ENCODE measurements around the gene FAM3B. TPM values are rescaled to one million over a fixed set of nuclear protein-coding genes. Genes with fewer than 3 reads are reported as not detected.

Gene FAM3B
- total RNA-seq, 1 donor from 2014 or later, result not detected

DNA sequence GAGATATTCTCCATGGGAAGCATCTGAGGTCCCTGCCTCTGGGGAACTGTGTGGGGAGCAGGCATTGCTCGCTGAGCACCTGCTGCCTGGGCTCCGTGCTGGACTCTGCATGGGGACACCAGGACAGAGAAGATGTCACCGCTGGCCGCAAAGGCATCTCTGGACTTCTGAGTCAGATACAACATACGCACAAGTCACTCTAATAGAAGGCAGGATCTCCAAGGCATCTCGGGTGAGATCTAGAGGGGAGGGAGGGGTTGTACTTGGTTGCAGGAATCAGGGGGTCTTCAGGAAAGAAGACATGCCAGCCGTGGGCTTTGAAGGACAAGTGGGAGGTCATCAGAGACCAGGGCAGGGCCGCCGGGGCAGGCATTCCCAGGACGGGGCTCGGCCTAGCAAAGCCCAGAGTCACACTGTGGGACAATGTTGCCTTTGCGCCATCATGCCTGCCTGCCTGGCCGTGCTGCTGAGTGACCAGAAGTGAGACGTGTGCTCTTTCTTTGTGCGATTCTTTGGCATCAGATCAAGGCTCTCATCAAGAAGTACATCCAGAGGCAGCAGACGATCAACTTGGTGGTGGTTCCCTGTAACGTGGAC is 73.5 kb downstream of the FAM3B start:
- no peaks in the 10 kb centered on the region for H3K4me1 Mint-ChIP-seq (ENCODE audit: low read depth)
- peaks cover 2% of the 10 kb centered on the region for H3K36me3 Mint-ChIP-seq (ENCODE audit: low read depth)
- no peak for TF ChIP-seq CTCF (IDR thresholded peaks at IDR 0.05)
- H3K9me3 Mint-ChIP-seq (ENCODE audit: low read depth), result peaks cover 3% of the 10 kb centered on the region
- no peak overlapping the region for H3K4me3 Mint-ChIP-seq (ENCODE audit: unreplicated experiment)
- H3K27me3 Mint-ChIP-seq (ENCODE audit: low read depth), result peaks cover 29% of the 10 kb centered on the region
- no peak overlapping the region for H3K27ac Mint-ChIP-seq (ENCODE audit: unreplicated experiment)
- DNase-seq (ENCODE audit: low spot score), result no peak

DNA sequence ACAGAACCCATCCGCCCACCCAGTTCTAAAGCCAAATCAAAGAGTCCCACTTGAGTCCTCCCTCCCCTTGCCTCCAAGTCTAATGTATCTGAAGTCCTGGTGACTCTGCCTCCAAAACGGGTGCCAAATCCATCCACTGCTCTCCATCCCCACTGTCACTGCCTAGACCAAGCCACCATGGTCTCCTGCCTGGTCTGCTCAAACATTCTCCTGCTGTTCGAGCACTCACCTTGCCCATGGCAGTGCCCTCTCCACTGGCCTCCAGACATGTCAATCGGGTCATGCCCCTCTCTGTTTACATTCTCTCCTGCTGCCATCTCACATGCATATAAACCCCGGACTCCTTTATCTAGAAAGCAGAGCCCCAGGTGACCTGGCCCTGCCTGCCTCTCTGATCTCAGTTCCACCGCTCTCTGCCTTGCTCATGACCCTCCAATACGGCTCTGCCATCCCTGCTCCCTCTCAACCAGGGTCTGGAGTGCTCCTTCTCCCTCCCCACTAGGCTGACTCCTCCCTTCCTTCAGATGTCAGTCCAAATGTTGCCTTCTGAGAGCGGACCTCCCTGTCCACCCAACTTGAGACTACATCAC is 77.4 kb downstream of the FAM3B start:
- Mint-ChIP-seq H3K4me3 (ENCODE audit: unreplicated experiment) (no peak overlapping the region), H3K36me3 (ENCODE audit: low read depth) (peaks cover 2% of the 10 kb centered on the region), H3K4me1 (ENCODE audit: low read depth) (no peaks in the 10 kb centered on the region), H3K27me3 (ENCODE audit: low read depth) (peaks cover 25% of the 10 kb centered on the region), H3K9me3 (ENCODE audit: low read depth) (peaks cover 3% of the 10 kb centered on the region), H3K27ac (ENCODE audit: unreplicated experiment) (no peak overlapping the region)
- TF ChIP-seq CTCF (IDR thresholded peaks at IDR 0.05), result no peak
- no peak for DNase-seq (ENCODE audit: low spot score)

GRCh38 chr21:41396558-41397075 is 80.0 kb downstream of the FAM3B start:
- Mint-ChIP-seq H3K4me1 (ENCODE audit: low read depth) (no peaks in the 10 kb centered on the region), H3K4me3 (ENCODE audit: unreplicated experiment) (no peak overlapping the region), H3K36me3 (ENCODE audit: low read depth) (peaks cover 2% of the 10 kb centered on the region), H3K27ac (ENCODE audit: unreplicated experiment) (no peak overlapping the region), H3K9me3 (ENCODE audit: low read depth) (no peaks in the 10 kb centered on the region), H3K27me3 (ENCODE audit: low read depth) (peaks cover 41% of the 10 kb centered on the region)
- TF ChIP-seq CTCF (IDR thresholded peaks at IDR 0.05), result no peak
- no peak for DNase-seq (ENCODE audit: low spot score)

- DNase-seq (ENCODE audit: low spot score), result no peak
- no peaks in the 10 kb centered on the region for H3K9me3 Mint-ChIP-seq (ENCODE audit: low read depth)
- no peak overlapping the region for H3K27ac Mint-ChIP-seq (ENCODE audit: unreplicated experiment)
- H3K4me1 Mint-ChIP-seq (ENCODE audit: low read depth), result no peaks in the 10 kb centered on the region
- peaks cover 45% of the 10 kb centered on the region for H3K27me3 Mint-ChIP-seq (ENCODE audit: low read depth)
- no peaks in the 10 kb centered on the region for H3K36me3 Mint-ChIP-seq (ENCODE audit: low read depth)
- no peak overlapping the region for H3K4me3 Mint-ChIP-seq (ENCODE audit: unreplicated experiment)
- no peak for TF ChIP-seq CTCF (IDR thresholded peaks at IDR 0.05)
Measured at GRCh38 chr21:41397471-41397891, 80.9 kb downstream of the FAM3B start.

- Mint-ChIP-seq H3K36me3 (ENCODE audit: low read depth) (peaks cover 1% of the 10 kb centered on the region), H3K9me3 (ENCODE audit: low read depth) (no peaks in the 10 kb centered on the region), H3K27ac (ENCODE audit: unreplicated experiment) (no peak overlapping the region), H3K4me3 (ENCODE audit: unreplicated experiment) (no peak overlapping the region), H3K27me3 (ENCODE audit: low read depth) (peaks cover 48% of the 10 kb centered on the region), H3K4me1 (ENCODE audit: low read depth) (no peaks in the 10 kb centered on the region)
- no peak for TF ChIP-seq CTCF (IDR thresholded peaks at IDR 0.05)
- no peak for DNase-seq (ENCODE audit: low spot score)
Measured at GRCh38 chr21:41398251-41398650, 81.7 kb downstream of the FAM3B start.

All from chondrocyte (in vitro differentiated cells).